Measurements from ENCODE around the gene PLPP2.

The PLPP2 gene

GRCh38 chr19:315811-316210, 24.6 kb upstream of the PLPP2 start:
- no peak for DNase-seq (ENCODE audit: low spot score)

- no peak for DNase-seq (ENCODE audit: low spot score)
Observed at GRCh38 chr19:313988-314815, 23.0 kb upstream of the PLPP2 start.

- no peak for DNase-seq (ENCODE audit: low spot score)
Observed at GRCh38 chr19:313169-313987, 22.2 kb upstream of the PLPP2 start.

GRCh38 chr19:311813-312261, 20.6 kb upstream of the PLPP2 start:
- no peak for DNase-seq (ENCODE audit: low spot score)

GRCh38 chr19:310781-311496, 19.7 kb upstream of the PLPP2 start:
- no peak for DNase-seq (ENCODE audit: low spot score)

- no peak for DNase-seq (ENCODE audit: low spot score)
Observed at GRCh38 chr19:310141-310651, 19.0 kb upstream of the PLPP2 start.

GRCh38 chr19:309206-309565, 18.0 kb upstream of the PLPP2 start:
- DNase-seq (ENCODE audit: low spot score): no peak

- DNase-seq (ENCODE audit: low spot score): no peak
Observed at GRCh38 chr19:308471-309205, 17.4 kb upstream of the PLPP2 start.

GRCh38 chr19:307793-308420, 16.7 kb upstream of the PLPP2 start:
- no peak for DNase-seq (ENCODE audit: low spot score)

- DNase-seq (ENCODE audit: low spot score): no peak
Observed at GRCh38 chr19:307111-307531, 15.9 kb upstream of the PLPP2 start.

GRCh38 chr19:306151-306900, 15.1 kb upstream of the PLPP2 start:
- no peak for DNase-seq (ENCODE audit: low spot score)

GRCh38 chr19:305240-306150, 14.3 kb upstream of the PLPP2 start:
- DNase-seq (ENCODE audit: low spot score): no peak

GRCh38 chr19:296476-297225, 5.4 kb upstream of the PLPP2 start:
- DNase-seq (ENCODE audit: low spot score): no peak

GRCh38 chr19:295687-296370, 4.6 kb upstream of the PLPP2 start:
- no peak for DNase-seq (ENCODE audit: low spot score)

GRCh38 chr19:294946-295686, 3.9 kb upstream of the PLPP2 start:
- DNase-seq (ENCODE audit: low spot score): peak; percentile 93

GRCh38 chr19:294341-294945, 3.2 kb upstream of the PLPP2 start:
- peak; percentile 49 for DNase-seq (ENCODE audit: low spot score)
